WERI-Rb-1 (cell line): ENCODE measurements around the gene RBM12.

ENCODE experiments used
- DNase-seq: peaks from one replicate; pipeline ENCODE4 v3.0.0-alpha.2; 2020
- H3K27ac ChIP-seq: fragments of 250-450 bp; sonication (Bioruptor Pico); 2 replicates; pipeline ENCODE4 v1.5.1; 2020; ENCODE audit warnings: mild to moderate bottlenecking, moderate library complexity
- H3K27me3 ChIP-seq: fragments of 250-450 bp; sonication (Bioruptor Pico); 2 replicates; pipeline ENCODE4 v1.5.1; 2021; ENCODE audit warnings: mild to moderate bottlenecking, low read depth, moderate library complexity; ENCODE audit not compliant: insufficient read depth, severe bottlenecking
- H3K36me3 ChIP-seq: fragments of 250-450 bp; sonication (Bioruptor Pico); 2 replicates; pipeline ENCODE4 v1.5.1; 2020; ENCODE audit warnings: mild to moderate bottlenecking, moderate library complexity
- H3K4me3 ChIP-seq: 2 replicates; pipeline ENCODE4 v1.5.1; 2011; ENCODE audit warnings: low read depth, mild to moderate bottlenecking, control low read depth, low read length
- H3K9me3 ChIP-seq: fragments of 250-450 bp; sonication (Bioruptor Pico); 2 replicates; pipeline ENCODE4 v1.5.1; 2021; ENCODE audit warnings: mild to moderate bottlenecking, moderate library complexity; ENCODE audit not compliant: severe bottlenecking
- TF ChIP-seq, protein P1 (sequence below): IDR thresholded peaks from 2 replicates; pipeline ENCODE4 v1.5.1; 2011; ENCODE audit warnings: low read depth, mild to moderate bottlenecking, control low read depth, inconsistent platforms, low read length

RBM12 gene

DNA sequence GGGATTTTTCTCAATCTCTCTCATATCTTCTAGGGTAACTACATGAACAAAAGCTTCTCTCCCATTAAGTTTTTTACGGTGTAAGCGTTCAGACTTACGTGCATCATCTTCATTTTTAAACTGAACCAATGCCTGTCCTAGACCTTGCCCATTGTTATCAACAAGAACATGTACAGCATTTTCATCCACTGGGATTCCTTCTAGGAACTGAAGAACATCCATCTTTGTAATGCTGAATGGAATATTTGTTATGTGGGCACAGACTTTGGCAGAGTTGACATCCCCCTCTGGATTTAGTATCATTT lies 11.3 kb downstream of the RBM12 start:
- Histone ChIP-seq H3K36me3 (peaks cover 63% of the 10 kb centered on the region), H3K27me3 (no peaks in the 10 kb centered on the region), H3K4me3 (no peak overlapping the region), H3K9me3 (no peaks in the 10 kb centered on the region), H3K27ac (no peak overlapping the region)
- no peak for DNase-seq
- TF ChIP-seq, protein P1, sequence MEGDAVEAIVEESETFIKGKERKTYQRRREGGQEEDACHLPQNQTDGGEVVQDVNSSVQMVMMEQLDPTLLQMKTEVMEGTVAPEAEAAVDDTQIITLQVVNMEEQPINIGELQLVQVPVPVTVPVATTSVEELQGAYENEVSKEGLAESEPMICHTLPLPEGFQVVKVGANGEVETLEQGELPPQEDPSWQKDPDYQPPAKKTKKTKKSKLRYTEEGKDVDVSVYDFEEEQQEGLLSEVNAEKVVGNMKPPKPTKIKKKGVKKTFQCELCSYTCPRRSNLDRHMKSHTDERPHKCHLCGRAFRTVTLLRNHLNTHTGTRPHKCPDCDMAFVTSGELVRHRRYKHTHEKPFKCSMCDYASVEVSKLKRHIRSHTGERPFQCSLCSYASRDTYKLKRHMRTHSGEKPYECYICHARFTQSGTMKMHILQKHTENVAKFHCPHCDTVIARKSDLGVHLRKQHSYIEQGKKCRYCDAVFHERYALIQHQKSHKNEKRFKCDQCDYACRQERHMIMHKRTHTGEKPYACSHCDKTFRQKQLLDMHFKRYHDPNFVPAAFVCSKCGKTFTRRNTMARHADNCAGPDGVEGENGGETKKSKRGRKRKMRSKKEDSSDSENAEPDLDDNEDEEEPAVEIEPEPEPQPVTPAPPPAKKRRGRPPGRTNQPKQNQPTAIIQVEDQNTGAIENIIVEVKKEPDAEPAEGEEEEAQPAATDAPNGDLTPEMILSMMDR, result no peak

DNA sequence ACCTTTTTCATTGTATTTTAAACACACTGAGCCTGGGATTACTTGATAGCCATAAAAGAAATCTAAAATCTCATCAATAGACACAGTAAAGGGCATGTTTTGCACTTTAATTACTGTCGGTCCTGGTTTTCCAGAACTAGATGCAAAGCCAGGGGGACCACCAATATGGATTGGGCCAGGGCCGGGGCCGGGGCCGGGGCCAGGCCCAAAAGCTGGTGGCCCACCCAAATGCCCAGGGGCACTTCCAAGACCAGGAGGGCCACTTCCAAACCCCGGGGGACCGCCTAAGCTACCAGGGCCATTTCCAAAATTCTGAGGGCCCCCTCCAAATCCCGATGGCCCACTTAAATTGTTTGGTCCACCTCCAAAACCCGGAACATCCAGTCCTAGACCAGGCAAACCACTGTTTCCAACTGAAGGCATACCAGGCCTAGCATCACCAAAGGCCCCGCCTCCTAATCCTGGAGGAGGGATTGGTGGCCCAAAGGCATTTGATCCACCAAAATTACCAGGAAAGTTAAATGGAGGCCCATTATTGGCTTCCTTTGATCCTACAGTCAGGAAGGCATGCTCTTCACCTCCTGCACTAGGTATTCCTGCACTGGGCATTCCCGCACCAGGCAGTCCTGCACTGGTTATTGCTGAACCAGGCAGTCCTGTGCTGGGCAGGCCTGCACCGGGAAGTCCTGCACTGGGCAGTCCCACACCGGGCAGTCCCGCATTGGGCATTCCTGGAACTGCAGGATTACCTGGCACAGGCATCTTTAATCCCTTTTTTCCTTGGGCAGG lies 11.9 kb downstream of the RBM12 start:
- no peaks in the 10 kb centered on the region for H3K9me3 ChIP-seq
- H3K36me3 ChIP-seq, result peaks cover 59% of the 10 kb centered on the region
- no peak for DNase-seq
- H3K4me3 ChIP-seq, result no peak overlapping the region
- H3K27me3 ChIP-seq, result no peaks in the 10 kb centered on the region
- H3K27ac ChIP-seq, result no peak overlapping the region
- TF ChIP-seq, protein P1, result no peak

- peaks cover 52% of the 10 kb centered on the region for H3K36me3 ChIP-seq
- H3K27me3 ChIP-seq, result no peaks in the 10 kb centered on the region
- no peak overlapping the region for H3K27ac ChIP-seq
- TF ChIP-seq, protein P1, result no peak
- DNase-seq, result no peak
- no peak overlapping the region for H3K4me3 ChIP-seq
- no peaks in the 10 kb centered on the region for H3K9me3 ChIP-seq
Measured at GRCh38 chr20:35651958-35652357, 12.7 kb downstream of the RBM12 start.

GRCh38 chr20:35650632-35651031 lies 14.1 kb downstream of the RBM12 start:
- TF ChIP-seq, protein P1, result no peak
- no peak overlapping the region for H3K4me3 ChIP-seq
- no peak overlapping the region for H3K27ac ChIP-seq
- peaks cover 47% of the 10 kb centered on the region for H3K36me3 ChIP-seq
- H3K9me3 ChIP-seq, result no peaks in the 10 kb centered on the region
- H3K27me3 ChIP-seq, result no peaks in the 10 kb centered on the region
- DNase-seq, result no peak

GRCh38 chr20:35648836-35649235 lies 15.9 kb downstream of the RBM12 start:
- Histone ChIP-seq H3K4me3 (no peak overlapping the region), H3K27me3 (no peaks in the 10 kb centered on the region), H3K36me3 (peaks cover 31% of the 10 kb centered on the region), H3K9me3 (no peaks in the 10 kb centered on the region), H3K27ac (no peak overlapping the region)
- TF ChIP-seq, protein P1, result no peak
- DNase-seq, result no peak

DNA sequence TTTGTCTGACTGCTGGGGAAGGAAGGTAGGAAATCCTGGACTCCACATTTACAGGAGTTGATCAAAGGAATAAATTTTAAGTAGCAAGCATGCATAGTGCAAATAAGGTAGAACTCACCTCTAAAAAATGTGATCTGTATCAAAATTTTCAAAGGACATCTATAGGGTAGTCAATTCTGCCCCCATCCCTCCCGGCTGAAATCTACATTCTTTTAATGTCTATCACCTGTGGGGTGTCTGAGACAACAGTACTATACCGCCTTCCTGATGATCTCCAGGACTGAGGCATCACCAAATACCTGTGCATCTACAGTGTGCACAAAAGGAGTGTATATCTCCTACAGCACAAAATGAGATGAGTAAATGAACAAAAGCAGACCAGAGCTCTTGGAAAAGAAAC lies 19.9 kb downstream of the RBM12 start:
- no peak for DNase-seq
- TF ChIP-seq, protein P1, result no peak
- H3K36me3 ChIP-seq, result peaks cover 6% of the 10 kb centered on the region; the same call in 1 of the 2 replicates

More for the DNA sequence above, 19.9 kb downstream of the RBM12 start:
- peak overlapping the region; percentile 19; the same call in 1 of the 2 replicates for H3K27ac ChIP-seq
- no peak overlapping the region for H3K4me3 ChIP-seq
- H3K9me3 ChIP-seq, result no peaks in the 10 kb centered on the region
- H3K27me3 ChIP-seq, result no peaks in the 10 kb centered on the region
